Prostate gland (tissue), 2 donors: Measurements from ENCODE around the gene STAC2.

Source experiments
- CTCF ChIP-seq, 4 experiments: fragments of 200-600 bp in 2 of 4; fragments of 450-650 bp in 2 of 4; sonication (generic) in 2 of 4; IDR thresholded peaks; 1 replicate in 3 of 4; 2 replicates in 1 of 4; pipeline ENCODE4 v1.5.1; 2016 to 2019; ENCODE audit warnings: antibody characterized with exemption in 4 of 4, mild to moderate bottlenecking in 2 of 4, moderate library complexity in 2 of 4
- POLR2A ChIP-seq: fragments of 450-650 bp; IDR thresholded peaks from one replicate; pipeline ENCODE4 v1.6.1; 2016; ENCODE audit warnings: antibody characterized with exemption, mild to moderate bottlenecking
- POLR2AphosphoS5 ChIP-seq: sonication (generic); formaldehyde crosslinking; IDR thresholded peaks from one replicate; pipeline ENCODE4 v1.6.1; 2017; ENCODE audit warnings: antibody characterized with exemption

GRCh38 chr17:39244016-39244599 lies 18.4 kb upstream of the STAC2 start:
- TF ChIP-seq POLR2A: no peak
- TF ChIP-seq CTCF (IDR thresholded peaks at IDR 0.05): no peak
- no peak for TF ChIP-seq POLR2AphosphoS5
